ENCODE measurements around the gene APOBEC3B. TPM values are rescaled to one million over a fixed set of nuclear protein-coding genes. Genes with fewer than 3 reads are reported as not detected.
"Not testable (repeated sequence)": the region's sequence is repeated elsewhere in the genome, so short reads cannot be mapped to it uniquely, and the experiment has no call there.

APOBEC3B gene
- polyA plus RNA-seq, 1 donor = 3.8 TPM

DNA sequence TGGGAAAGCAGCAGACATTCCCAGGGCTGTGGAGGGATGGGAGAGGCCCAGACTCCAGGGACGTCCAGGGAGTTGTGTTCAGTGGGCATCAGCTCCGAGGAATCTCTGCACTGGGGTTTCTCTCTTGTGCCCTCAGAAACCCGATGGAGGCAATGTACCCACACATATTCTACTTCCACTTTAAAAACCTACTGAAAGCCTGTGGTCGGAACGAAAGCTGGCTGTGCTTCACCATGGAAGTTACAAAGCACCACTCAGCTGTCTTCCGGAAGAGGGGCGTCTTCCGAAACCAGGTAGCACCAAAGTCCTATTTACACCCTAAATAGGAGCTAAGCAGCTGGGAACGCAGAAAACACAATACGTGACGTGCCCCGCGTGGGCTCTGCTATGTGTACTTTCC, 47.1 kb downstream of the APOBEC3B start:
- Histone ChIP-seq H3K4me1 (ENCODE audit: control insufficient read depth, insufficient read depth, low read length) (no peaks in the 10 kb centered on the region), H3K36me3 (ENCODE audit: control insufficient read depth, insufficient read depth, low read length) (no peaks in the 10 kb centered on the region), H3K27me3 (ENCODE audit: control insufficient read depth, insufficient read depth, low read length) (no peaks in the 10 kb centered on the region), H3K4me3 (ENCODE audit: low read length) (no peak overlapping the region), H3K27ac (ENCODE audit: low read length) (no peak overlapping the region), H3K9me3 (ENCODE audit: control insufficient read depth, low read depth, low read length) (no peaks in the 10 kb centered on the region)
- no peak for DNase-seq
- no CpG with 5 or more reads among the region's 13 CpGs for WGBS (ENCODE audit: insufficient coverage, low lambda C conversion rate)

DNA sequence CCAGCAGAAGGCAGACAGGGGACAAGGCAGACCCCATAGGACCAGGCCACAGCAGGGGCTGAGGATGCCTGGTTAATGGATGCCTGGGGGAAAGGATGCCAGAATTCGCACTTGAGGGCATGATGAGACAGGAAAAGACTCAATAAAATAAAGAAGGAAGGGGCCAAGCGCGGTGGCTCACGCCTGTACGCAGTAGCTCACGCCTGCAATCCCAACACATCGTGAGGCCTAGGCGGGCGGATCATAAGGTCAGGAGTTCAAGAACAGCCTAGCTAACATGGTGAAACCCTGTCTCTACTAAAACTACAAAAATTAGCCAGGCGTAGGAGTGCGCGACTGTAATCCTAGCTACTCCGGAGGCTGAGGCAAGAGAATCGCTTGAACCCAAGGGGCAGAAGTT, 48.6 kb downstream of the APOBEC3B start:
- 90% methylated on average over 4 of the region's 14 CpGs for WGBS (ENCODE audit: insufficient coverage, low lambda C conversion rate)
- no peaks in the 10 kb centered on the region for H3K4me1 ChIP-seq (ENCODE audit: control insufficient read depth, insufficient read depth, low read length)
- no peaks in the 10 kb centered on the region for H3K9me3 ChIP-seq (ENCODE audit: control insufficient read depth, low read depth, low read length)
- no peak overlapping the region for H3K4me3 ChIP-seq (ENCODE audit: low read length)
- H3K36me3 ChIP-seq (ENCODE audit: control insufficient read depth, insufficient read depth, low read length) = no peaks in the 10 kb centered on the region
- no peak overlapping the region for H3K27ac ChIP-seq (ENCODE audit: low read length)
- no peaks in the 10 kb centered on the region for H3K27me3 ChIP-seq (ENCODE audit: control insufficient read depth, insufficient read depth, low read length)
- no peak for DNase-seq

DNA sequence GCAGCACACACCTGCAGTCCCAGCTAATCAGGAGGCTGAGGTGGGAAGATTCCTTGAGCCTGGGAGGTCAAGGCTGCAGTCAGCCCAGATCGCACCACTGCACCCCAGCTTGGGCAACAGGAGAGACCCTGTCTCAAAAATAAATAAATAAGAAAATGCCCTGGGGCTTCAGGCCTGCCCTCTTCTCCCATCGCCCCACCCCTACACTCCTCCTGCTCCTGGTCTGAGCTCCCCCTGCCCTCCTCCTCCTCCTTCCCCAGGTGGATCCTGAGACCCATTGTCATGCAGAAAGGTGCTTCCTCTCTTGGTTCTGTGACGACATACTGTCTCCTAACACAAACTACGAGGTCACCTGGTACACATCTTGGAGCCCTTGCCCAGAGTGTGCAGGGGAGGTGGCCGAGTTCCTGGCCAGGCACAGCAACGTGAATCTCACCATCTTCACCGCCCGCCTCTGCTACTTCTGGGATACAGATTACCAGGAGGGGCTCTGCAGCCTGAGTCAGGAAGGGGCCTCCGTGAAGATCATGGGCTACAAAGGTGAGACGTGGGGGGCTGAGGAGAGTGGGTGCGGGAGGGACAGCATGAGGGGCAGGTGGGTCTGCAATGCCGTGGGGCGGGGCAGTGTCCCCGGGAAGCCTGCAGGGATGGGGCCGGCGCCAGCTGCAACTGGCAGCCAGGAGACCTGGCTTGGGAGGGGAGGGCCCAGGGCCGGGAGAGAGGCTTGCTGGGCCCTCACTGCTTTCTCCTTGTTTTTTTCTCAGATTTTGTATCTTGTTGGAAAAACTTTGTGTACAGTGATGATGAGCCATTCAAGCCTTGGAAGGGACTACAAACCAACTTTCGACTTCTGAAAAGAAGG, 49.5 kb downstream of the APOBEC3B start:
- H3K27ac ChIP-seq (ENCODE audit: low read length); DNase-seq; H3K4me3 ChIP-seq (ENCODE audit: low read length); H3K9me3 ChIP-seq (ENCODE audit: control insufficient read depth, low read depth, low read length); H3K36me3 ChIP-seq (ENCODE audit: control insufficient read depth, insufficient read depth, low read length); H3K27me3 ChIP-seq (ENCODE audit: control insufficient read depth, insufficient read depth, low read length); H3K4me1 ChIP-seq (ENCODE audit: control insufficient read depth, insufficient read depth, low read length): not testable (repeated sequence)
- WGBS (ENCODE audit: insufficient coverage, low lambda C conversion rate) = no CpG with 5 or more reads among the region's 18 CpGs

DNA sequence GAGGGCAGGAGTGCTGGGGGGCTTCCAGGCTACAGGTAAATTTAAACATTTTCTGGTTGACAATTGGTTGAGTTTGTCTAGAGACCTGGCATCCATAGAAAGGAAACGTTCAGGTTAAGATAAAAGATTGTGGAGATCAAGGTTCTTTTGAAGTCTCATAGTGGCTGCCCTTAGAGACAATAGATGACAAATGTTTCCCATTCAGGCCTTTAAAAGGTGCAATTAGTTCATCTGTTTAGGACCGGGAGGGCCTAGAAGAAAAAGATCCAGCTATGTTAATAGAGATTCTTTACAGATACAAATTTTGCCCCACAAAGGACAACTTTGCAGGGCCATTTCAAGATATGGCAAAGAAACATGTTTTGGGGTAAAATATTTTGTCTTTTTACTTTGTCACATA, 54.9 kb downstream of the APOBEC3B start:
- not testable (repeated sequence) for H3K4me3 ChIP-seq (ENCODE audit: low read length); H3K27me3 ChIP-seq (ENCODE audit: control insufficient read depth, insufficient read depth, low read length); H3K4me1 ChIP-seq (ENCODE audit: control insufficient read depth, insufficient read depth, low read length); H3K27ac ChIP-seq (ENCODE audit: low read length); H3K9me3 ChIP-seq (ENCODE audit: control insufficient read depth, low read depth, low read length); DNase-seq; H3K36me3 ChIP-seq (ENCODE audit: control insufficient read depth, insufficient read depth, low read length)
- 0% methylated on average over 1 of the region's 2 CpGs for WGBS (ENCODE audit: insufficient coverage, low lambda C conversion rate)

DNA sequence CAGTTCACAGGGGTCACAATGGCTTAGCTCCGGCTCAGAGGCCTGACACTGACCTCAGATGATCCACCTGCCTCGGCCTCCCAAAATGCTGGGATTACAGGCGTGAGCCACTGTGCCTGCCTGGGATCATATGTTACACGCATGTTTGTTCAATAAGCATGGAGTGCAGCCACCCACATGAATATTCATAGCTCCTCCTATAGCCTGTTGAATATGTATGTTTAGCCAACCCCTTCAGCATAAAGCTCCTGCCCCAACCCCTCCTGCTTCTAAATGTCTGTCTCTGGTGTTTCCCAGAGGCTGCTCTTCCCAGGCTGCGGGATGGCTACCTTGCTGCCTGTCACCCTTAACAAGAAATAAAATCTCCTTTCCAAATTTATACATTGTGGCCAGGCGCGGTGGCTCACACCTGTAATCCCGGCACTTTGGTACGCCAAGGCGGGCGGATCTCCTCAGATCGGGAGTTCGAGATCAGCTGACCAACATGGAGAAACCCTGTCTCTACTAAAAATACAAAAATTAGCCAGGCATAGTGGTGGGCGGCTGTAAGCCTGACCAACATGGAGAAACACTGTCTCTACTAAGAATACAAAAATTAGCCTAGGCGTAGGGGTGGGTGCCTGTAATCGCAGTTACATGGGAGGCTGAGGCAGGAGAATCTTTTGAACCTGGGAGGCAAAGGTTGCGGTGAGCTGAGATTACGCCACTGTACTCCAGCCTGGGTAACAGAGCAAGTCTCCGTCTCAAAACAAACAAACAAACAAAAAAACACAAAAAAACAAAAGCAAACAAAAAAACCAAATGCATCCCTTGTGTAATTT, 57.4 kb downstream of the APOBEC3B start:
- no CpG with 5 or more reads among the region's 19 CpGs for WGBS (ENCODE audit: insufficient coverage, low lambda C conversion rate)
- no peak for DNase-seq
- H3K9me3 ChIP-seq (ENCODE audit: control insufficient read depth, low read depth, low read length) = no peaks in the 10 kb centered on the region
- no peaks in the 10 kb centered on the region for H3K36me3 ChIP-seq (ENCODE audit: control insufficient read depth, insufficient read depth, low read length)
- H3K27ac ChIP-seq (ENCODE audit: low read length) = no peak overlapping the region
- no peaks in the 10 kb centered on the region for H3K27me3 ChIP-seq (ENCODE audit: control insufficient read depth, insufficient read depth, low read length)
- no peak overlapping the region for H3K4me3 ChIP-seq (ENCODE audit: low read length)
- peaks cover 3% of the 10 kb centered on the region for H3K4me1 ChIP-seq (ENCODE audit: control insufficient read depth, insufficient read depth, low read length)

DNA sequence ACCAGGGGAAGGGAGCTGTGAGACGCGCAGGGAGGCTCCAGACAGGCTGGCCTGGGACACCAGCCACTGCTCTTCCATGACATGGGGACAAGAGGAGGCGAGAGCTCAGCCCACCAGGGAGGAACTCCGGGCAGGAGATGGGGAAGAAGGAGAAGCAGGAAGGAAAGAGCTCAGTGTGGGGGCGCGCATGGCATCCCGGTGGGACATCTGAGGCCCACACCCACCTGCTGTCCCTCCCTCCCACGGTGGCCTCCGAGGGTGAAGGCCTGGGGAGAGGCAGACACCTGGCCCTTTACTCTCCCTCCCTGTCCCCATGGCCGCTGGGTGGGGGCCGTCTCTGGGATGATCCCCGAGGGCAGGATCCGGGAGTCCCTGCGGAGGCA, 58.0 kb downstream of the APOBEC3B start:
- not testable (repeated sequence) for H3K36me3 ChIP-seq (ENCODE audit: control insufficient read depth, insufficient read depth, low read length); DNase-seq; H3K27ac ChIP-seq (ENCODE audit: low read length); H3K4me3 ChIP-seq (ENCODE audit: low read length); H3K9me3 ChIP-seq (ENCODE audit: control insufficient read depth, low read depth, low read length); H3K4me1 ChIP-seq (ENCODE audit: control insufficient read depth, insufficient read depth, low read length); H3K27me3 ChIP-seq (ENCODE audit: control insufficient read depth, insufficient read depth, low read length)
- WGBS (ENCODE audit: insufficient coverage, low lambda C conversion rate) = no CpG with 5 or more reads among the region's 14 CpGs

DNA sequence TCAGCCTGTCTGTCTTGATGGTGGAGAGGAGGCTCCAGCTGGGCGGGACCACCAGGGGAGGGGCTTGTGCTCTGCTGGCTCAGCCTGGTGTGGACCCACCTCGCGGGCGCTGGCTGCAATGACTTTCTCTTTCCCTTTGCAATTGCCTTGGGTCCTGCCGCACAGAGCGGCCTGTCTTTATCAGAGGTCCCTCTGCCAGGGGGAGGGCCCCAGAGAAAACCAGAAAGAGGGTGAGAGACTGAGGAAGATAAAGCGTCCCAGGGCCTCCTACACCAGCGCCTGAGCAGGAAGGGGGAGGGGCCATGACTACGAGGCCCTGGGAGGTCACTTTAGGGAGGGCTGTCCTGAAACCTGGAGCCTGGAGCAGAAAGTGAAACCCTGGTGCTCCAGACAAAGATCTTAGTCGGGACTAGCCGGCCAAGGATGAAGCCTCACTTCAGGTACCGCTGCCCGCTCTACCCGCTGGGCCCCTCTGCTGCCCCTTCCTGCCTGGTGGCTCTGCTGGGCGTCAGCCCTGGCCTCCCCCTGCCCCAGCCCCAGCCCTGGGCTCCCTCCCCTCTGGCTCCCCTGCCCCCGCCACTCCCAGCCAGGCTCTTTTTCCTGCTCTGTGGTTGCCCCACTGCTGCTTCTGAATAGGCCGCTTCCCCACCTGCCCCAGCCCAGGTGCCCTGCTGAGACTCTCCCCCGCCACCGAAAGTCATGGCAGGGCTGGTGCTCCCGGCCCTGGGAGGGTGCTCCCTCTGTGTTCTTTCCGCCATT, 58.6 kb downstream of the APOBEC3B start, which contains the start of gene APOBEC3F:
APOBEC3F (plus strand) TSS at position 327 of the 759 bp plus-strand sequence; CDS start at position 424, 97 bp downstream.
- H3K4me3 ChIP-seq (ENCODE audit: low read length) = peak within 1 kb of the TSS; percentile 45
- not testable (repeated sequence) for H3K36me3 ChIP-seq (ENCODE audit: control insufficient read depth, insufficient read depth, low read length); H3K27me3 ChIP-seq (ENCODE audit: control insufficient read depth, insufficient read depth, low read length); H3K4me1 ChIP-seq (ENCODE audit: control insufficient read depth, insufficient read depth, low read length); H3K9me3 ChIP-seq (ENCODE audit: control insufficient read depth, low read depth, low read length)
- WGBS (ENCODE audit: insufficient coverage, low lambda C conversion rate) = no CpG with 5 or more reads among the region's 21 CpGs
- H3K27ac ChIP-seq (ENCODE audit: low read length) = peak within 1 kb of the TSS; percentile 71
- peak; percentile 31 to 74 for DNase-seq

DNA sequence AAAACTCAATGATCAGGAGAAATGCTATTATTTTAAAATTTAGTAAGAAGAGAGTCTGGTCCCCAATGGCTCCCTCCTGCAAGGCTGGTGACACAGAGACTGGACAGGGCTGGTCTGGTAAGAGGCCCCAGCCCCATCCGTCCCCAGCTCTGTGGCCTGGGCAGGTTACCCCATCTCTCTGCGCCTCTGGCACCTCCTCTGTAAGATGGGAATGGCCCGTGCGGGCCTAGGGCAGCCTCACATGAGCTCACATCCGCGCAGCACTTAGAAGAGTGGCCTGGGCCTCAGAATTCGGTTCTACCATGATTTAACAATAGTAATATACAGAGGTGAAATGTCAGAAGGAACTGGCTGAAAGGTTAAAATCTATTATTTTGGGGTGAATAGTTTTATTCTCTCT, 59.8 kb downstream of the APOBEC3B start:
- Histone ChIP-seq H3K4me1 (ENCODE audit: control insufficient read depth, insufficient read depth, low read length) (peaks cover 3% of the 10 kb centered on the region), H3K4me3 (ENCODE audit: low read length) (no peak overlapping the region), H3K27ac (ENCODE audit: low read length) (no peak overlapping the region), H3K9me3 (ENCODE audit: control insufficient read depth, low read depth, low read length) (no peaks in the 10 kb centered on the region), H3K36me3 (ENCODE audit: control insufficient read depth, insufficient read depth, low read length) (no peaks in the 10 kb centered on the region), H3K27me3 (ENCODE audit: control insufficient read depth, insufficient read depth, low read length) (no peaks in the 10 kb centered on the region)
- WGBS (ENCODE audit: insufficient coverage, low lambda C conversion rate) = no CpG with 5 or more reads among the region's 7 CpGs
- no peak for DNase-seq
